ENCODE data around the gene VPS26C. TPM values are rescaled to one million over a fixed set of nuclear protein-coding genes. Genes with fewer than 3 reads are reported as not detected.

The VPS26C gene
- polyA plus RNA-seq, 1 donor, result 33.6 TPM

GRCh38 chr21:37200641-37201480 is 66.3 kb downstream of the VPS26C start:
- DNase-seq, result no peak

GRCh38 chr21:37199057-37199924 is 67.8 kb downstream of the VPS26C start:
- DNase-seq, result no peak

GRCh38 chr21:37197746-37198145 is 69.4 kb downstream of the VPS26C start:
- no peak for DNase-seq

- DNase-seq, result no peak
These were observed 70.3 kb downstream of the VPS26C start for GRCh38 chr21:37196847-37197246.

- DNase-seq, result no peak
These were observed 71.5 kb downstream of the VPS26C start for GRCh38 chr21:37195610-37196009.

GRCh38 chr21:37195059-37195458 is 72.1 kb downstream of the VPS26C start:
- DNase-seq, result no peak

- DNase-seq, result no peak
These were observed 73.5 kb downstream of the VPS26C start for GRCh38 chr21:37193676-37194075.

- no peak for DNase-seq
These were observed 74.1 kb downstream of the VPS26C start for GRCh38 chr21:37193006-37193405.

GRCh38 chr21:37192019-37192418 is 75.1 kb downstream of the VPS26C start:
- no peak for DNase-seq

GRCh38 chr21:37188825-37189224 is 78.3 kb downstream of the VPS26C start:
- no peak for DNase-seq

GRCh38 chr21:37186983-37187382 is 80.2 kb downstream of the VPS26C start:
- no peak for DNase-seq

GRCh38 chr21:37184784-37185593 is 82.1 kb downstream of the VPS26C start:
- no peak for DNase-seq

- no peak for DNase-seq
These were observed 83.4 kb downstream of the VPS26C start for GRCh38 chr21:37183749-37184148.

- no peak for DNase-seq
These were observed 84.9 kb downstream of the VPS26C start for GRCh38 chr21:37182222-37182621.

- DNase-seq, result no peak
These were observed 86.1 kb downstream of the VPS26C start for GRCh38 chr21:37181059-37181458.

- DNase-seq, result no peak
These were observed 90.4 kb downstream of the VPS26C start for GRCh38 chr21:37176716-37177115.

Other genes with a start within 250 kb of the VPS26C start
- gene PIGP, start 194.3 kb downstream of the VPS26C start, polyA plus RNA-seq (ENCODE audit: insufficient read length), result 28.9 TPM
- 107 TPM for gene TTC3, start 194.1 kb downstream of the VPS26C start, polyA plus RNA-seq (ENCODE audit: insufficient read length)
- 58.9 TPM for gene DYRK1A, start 99.4 kb upstream of the VPS26C start, polyA plus RNA-seq (ENCODE audit: insufficient read length)

Measured in hindlimb muscle (tissue), 1 donor.